NCI-H1436 (cell line): ENCODE measurements around the gene CNTN4.
"Not testable (repeated sequence)": the region's sequence is repeated elsewhere in the genome, so short reads cannot be mapped to it uniquely, and the experiment has no call there.

ENCODE experiments used
- DNase-seq: peaks from one replicate; lab custom pipeline; 2025; lab: John Stamatoyannopoulos, UW

Gene CNTN4

GRCh38 chr3:2978977-2979732 lies 880.5 kb downstream of the CNTN4 start:
- no peak for DNase-seq

DNA sequence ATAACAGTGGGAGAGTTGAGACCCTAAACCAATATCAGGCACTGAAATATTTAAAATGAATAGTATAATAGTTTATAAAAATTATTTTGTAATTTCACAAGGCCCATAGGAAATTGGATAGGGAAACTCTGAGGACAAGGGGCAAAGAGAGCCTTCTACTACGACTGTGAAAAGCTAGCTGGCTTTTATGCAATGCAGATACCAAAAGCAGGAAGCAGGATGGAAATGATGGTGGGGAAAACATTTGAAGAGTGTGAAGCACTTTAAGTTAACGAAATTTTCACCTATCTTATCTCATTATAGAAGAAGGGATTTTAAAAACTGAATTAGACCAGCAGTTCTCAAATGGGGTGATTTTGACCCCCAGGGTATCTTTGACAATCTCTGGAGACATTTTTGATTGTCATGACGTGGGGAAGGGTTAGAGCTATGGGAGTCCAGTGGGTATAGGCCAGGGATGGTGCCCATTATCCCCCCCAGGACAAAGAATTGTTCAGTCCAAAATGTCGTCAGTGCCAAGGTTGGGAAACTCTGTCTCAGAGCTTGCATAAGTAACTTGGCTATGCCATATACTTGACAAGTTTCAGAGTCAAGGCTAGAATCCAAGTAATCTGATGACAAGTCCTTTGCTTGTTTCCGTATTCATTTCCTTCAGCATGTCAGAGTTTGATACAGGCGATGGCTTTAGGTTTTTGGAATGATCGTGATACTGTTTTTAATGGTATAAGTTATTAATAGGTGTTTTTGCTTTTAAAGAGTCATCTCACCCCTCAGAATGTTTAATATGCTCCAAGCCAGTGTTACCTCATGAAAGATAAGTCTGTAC lies 885.6 kb downstream of the CNTN4 start:
- no peak for DNase-seq

- DNase-seq, result no peak
Observed at GRCh38 chr3:2984831-2985220, 886.2 kb downstream of the CNTN4 start.

GRCh38 chr3:2985479-2985878 lies 886.8 kb downstream of the CNTN4 start:
- no peak for DNase-seq

DNA sequence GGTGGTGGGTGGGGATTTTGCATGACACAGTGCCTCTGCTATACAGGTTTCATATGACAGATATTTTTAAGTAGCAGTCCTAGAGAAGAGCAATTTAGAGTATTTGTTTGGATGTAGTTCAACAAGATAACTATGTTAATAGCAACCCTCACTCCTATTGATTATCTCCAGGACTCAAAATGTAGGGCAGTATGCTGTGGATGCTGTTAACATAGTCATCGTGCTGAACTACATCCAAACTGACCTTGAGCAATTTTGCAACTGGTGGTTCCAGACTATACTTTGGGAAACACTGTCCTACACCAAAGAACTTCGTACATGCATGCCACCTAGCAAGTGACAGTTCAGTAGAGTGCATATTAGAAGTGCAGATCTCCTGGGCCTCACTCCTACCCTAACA lies 893.9 kb downstream of the CNTN4 start:
- DNase-seq, result no peak

DNA sequence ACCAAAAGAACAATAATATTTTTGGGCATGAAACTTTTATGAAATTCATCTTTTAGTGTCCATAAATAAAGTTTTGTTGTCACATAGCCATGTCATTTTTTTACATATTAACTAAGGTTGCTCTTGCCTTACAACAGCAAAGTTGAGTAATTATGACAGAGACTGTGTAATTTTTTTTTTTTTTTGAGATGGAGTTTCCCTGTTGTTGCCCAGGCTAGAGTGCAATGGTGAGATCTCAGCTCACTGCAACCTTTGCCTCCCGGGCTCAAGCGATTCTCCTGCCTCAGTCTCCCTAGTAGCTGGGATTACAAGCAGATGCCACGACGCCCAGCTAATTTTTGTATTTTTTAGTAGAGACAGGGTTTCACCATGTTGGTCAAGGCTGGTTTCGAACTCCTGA lies 894.5 kb downstream of the CNTN4 start:
- not testable (repeated sequence) for DNase-seq

GRCh38 chr3:2993736-2994135 lies 895.1 kb downstream of the CNTN4 start:
- no peak for DNase-seq

- no peak for DNase-seq
Observed at GRCh38 chr3:2995195-2995594, 896.5 kb downstream of the CNTN4 start.

DNA sequence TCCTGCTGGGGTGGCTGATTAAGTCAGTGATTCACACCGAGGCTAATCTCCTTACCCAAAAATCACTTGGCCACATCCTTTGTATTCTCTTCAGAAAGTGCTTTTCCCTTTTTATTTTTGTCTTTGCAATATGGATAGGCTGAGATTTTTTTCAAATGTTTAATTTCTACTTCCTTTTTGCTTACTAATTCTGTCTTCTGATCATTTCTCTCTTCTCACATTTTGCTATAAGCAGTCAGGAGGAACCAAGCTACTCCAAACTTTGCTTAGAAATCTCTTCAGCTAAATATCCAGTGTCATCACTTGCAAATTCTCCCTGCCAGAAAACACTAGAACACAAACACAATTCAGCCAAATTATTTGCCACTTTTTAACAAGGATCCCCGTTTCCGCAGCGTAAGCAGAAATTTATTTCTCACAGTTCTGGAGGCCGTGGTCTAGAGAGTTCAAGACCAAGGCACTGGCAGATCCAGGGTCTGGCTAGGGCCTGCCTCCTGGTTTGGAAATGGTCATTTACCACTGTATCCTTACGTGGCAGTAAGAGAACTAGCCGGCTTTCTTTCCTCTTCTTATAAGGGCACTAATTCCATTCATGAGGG lies 906.6 kb downstream of the CNTN4 start:
- DNase-seq, result no peak

DNA sequence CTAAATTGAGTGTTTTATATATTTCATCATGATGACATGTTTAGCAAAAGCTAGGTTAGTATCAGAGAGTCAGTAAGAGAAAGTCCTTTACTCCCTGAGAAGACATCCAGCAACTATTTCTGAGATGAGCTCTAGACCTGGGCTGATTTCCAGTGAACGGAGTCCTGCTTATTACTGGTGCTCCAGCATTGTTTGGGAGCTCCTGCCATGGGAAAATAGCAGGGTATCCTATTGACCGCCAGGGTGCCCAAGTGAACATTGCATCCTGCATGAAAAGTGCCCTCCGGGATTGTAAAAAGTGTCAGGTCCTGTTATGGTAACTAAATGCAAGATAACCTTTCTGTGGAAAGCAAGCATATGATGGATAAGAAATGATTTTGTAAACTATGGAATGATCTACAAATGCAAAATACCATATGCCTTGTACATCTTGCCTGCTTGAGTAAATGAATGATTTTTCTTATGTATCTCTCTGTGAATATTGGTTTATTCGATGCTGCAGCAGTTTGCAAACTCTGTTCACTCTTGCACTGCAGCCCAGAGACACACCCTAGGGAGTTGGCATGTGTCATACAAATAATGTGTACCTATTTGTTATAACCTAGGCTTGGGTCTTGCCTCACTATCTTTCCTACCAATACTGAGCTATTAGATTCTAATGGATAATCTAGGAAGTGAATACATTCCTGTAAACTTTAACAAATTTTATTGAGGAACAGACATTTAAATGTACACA lies 914.8 kb downstream of the CNTN4 start:
- no peak for DNase-seq

GRCh38 chr3:3015185-3016089 lies 916.8 kb downstream of the CNTN4 start:
- DNase-seq, result peak; percentile 30

GRCh38 chr3:3016226-3016625 lies 917.6 kb downstream of the CNTN4 start:
- DNase-seq, result no peak

DNA sequence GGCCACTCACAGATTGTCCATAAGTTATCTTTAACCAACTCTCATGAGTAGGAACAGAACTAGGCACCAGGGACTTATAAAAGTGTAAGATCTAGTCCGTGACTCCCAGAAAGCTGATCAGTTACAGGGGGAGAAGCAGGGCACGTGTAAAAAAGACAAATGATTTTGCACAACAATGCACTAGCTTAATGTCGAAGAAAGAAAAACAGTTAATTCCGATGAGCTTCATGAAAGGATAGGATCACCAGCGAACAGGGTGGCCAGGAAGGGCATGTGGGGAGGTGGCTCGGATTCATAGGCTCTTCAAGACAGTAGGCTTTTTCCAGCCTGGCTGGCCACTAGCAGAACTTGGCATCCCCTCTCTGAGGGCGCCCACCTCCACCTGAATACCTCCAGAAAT lies 921.5 kb downstream of the CNTN4 start:
- DNase-seq, result no peak

DNA sequence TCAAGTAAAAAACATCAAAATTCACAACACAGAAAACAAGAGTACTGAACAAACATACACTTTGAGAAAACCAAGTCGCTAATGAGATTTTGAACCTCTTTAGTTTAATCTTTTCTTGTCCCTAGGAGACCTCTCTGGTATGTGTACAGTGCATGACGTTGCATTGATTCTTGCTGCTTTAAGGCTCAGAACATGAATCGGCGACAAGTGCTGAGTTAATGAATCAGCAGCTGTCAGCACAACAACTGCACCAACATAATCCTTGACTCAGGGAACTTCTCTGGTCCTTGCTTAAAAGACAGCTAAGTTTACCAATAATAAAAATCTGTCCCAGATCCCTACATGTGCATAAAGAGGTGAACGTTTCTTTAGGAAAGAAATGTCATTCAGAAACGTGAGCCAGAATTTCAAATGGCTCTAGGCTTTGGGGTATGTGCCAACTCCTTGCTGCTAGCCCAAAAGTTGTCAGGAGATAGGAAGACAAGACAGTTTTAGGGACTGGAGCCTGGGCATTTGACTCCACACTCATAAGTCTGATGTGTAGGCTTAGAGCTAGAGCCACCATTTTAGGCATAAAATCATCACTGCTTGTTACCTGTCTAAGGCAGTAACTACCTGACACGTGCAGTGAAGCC lies 924.6 kb downstream of the CNTN4 start:
- DNase-seq, result no peak

DNA sequence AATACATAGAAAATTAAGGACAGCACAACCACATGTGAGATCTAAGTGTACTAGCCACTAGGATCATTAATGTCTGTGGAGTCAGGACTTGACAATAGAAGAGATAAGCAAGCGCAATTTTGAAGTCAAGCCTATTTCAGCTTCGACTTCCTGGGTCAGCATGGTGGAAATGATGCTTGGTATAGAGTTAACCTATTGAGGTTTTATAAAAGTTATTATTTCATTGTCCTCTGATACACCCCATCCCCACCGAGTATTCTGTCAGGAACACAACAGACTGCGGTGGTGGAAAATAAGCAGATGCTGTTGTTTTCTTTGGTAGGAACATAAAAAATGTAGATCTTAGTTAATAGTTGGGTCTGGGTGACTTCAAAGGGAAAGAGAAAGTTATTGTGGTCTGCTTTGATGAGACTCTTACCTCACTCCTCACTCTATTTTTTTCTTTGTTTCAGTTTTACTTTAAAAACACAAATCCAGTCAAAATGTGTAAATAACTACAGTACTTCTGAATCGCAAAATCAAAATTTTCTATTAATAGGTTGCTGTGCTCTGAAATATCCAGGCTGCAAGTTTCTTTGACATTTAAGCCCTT lies 929.4 kb downstream of the CNTN4 start:
- no peak for DNase-seq

DNA sequence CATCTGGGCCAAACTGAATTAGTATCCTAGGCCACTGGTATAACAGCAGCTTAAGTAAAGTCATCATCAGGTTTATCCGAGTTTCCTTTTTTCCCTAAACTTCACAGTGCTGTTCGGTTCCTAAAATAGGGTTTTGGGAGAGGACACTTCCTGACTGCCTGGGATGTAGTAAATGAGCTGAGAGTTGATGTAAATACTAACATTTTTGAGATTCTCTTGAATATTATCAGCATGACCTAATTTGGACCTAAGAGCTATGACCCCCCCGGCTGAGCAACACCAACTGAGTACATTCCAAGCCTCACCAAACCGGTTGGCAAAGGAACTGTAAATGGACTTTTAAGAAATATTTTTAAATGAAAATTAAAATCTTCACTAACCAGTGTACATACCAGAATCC lies 932.7 kb downstream of the CNTN4 start:
- DNase-seq, result no peak

- DNase-seq, result no peak
Observed at GRCh38 chr3:3037156-3037555, 938.5 kb downstream of the CNTN4 start.

DNA sequence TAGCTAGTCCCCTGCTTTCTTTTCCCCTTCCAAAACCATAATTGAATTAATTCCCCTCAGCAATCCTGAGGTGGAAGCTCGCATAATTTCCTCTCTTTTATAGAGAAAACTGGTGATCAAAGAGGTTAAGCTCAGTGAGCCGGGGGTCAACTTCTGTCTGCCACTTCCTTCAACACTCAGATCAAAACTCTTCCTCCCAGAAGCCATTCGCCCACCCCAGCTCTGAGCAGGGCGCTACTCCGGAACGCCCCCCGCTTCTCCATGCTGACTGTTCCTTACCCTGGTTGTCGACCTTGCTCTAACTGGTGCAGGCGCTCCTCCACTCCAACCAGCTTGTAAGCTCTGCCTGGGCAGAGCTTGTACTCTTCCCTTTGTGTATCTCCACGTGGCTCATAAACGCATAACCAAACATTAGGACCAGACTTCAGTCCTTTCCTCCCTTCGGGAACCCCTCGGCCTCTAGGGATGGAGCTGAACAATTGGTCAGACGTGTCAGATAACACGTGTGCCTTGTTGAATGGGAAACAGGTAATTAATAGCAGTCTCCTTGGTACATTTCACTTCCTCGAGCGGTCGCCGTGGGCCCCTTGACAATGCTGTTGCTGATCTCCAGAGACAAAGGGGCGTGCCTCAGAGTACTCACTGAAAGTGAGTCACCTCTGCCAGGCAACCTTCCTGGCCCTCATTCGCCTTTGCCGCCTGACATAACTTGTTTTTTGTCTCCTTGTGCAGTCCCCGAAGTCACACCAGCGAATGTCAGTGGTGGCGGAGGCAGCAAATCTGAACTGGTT lies 939.7 kb downstream of the CNTN4 start:
- DNase-seq, result peak; percentile 51

DNA sequence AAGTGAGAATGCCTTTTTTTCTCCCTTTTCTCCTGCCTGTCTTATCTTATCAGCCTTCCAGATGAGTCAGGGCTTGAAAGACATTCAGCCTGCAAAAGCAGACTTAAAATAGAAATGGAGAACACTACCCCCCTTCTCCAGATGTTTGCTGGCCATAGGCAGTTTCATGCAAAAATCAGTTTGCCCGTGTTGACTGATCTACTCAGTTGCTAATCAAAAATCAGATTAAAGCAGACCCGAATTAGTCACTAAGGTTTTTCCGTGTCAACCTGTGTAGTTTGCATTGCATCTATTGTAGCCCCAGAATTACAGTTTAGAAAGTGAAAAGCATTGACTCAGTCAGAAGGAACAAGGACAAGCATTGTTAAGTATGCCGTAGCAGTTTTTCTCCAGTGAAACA lies 955.3 kb downstream of the CNTN4 start:
- no peak for DNase-seq

GRCh38 chr3:3059645-3060044 lies 961.0 kb downstream of the CNTN4 start:
- DNase-seq, result no peak
